Measurements from ENCODE around the gene DCAF12L2.
A peak's percentile ranks its signal among the peaks of the same experiment; 100 is the strongest.
"Not testable (repeated sequence)": the region's sequence is repeated elsewhere in the genome, so short reads cannot be mapped to it uniquely, and the experiment has no call there.

The DCAF12L2 gene

GRCh38 chrX:126165721-126166461 lies at the start of gene DCAF12L2:
Gene DCAF12L2 (minus strand): TSS chrX:126166289. CDS start chrX:126165924, 365 bp downstream.
- peak within 1 kb of the TSS; percentile 30 for H3K4me3 ChIP-seq (ENCODE audit: low read length)
- H3K4me1 ChIP-seq (ENCODE audit: control insufficient read depth, low read depth, low read length) = no peaks in the 10 kb centered on the region
- peaks cover 20% of the 10 kb centered on the region for H3K27me3 ChIP-seq (ENCODE audit: control insufficient read depth, insufficient read depth, low read length)
- no peak within 1 kb of the TSS for H3K9ac ChIP-seq (ENCODE audit: low read length)
- no peak within 1 kb of the TSS for H3K27ac ChIP-seq (ENCODE audit: low read length)
- no peaks in the 10 kb centered on the region for H3K36me3 ChIP-seq (ENCODE audit: control insufficient read depth, low read depth, low read length)
- H3K9me3 ChIP-seq (ENCODE audit: control insufficient read depth, low read depth, low read length) = peaks cover 20% of the 10 kb centered on the region

DNA sequence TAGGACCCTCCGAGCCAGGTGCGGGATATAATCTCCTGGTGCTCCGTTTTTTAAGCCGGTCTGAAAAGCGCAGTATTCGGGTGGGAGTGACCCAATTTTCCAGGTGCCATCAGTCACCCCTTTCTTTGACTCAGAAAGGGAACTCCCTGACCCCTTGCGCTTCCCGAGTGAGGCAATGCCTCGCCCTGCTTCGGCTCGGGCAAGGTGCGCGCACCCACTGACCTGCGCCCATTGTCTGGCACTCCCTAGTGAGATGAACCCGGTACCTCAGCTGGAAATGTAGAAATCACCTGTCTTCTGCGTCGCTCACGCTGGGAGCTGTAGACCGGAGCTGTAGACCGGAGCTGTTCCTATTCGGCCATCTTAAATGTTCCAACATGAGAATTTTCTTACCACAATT lies 24.8 kb upstream of the DCAF12L2 start:
- H3K27ac ChIP-seq (ENCODE audit: low read length); H3K9ac ChIP-seq (ENCODE audit: low read length); H3K36me3 ChIP-seq (ENCODE audit: control insufficient read depth, low read depth, low read length); H3K27me3 ChIP-seq (ENCODE audit: control insufficient read depth, insufficient read depth, low read length); H3K4me1 ChIP-seq (ENCODE audit: control insufficient read depth, low read depth, low read length); H3K4me3 ChIP-seq (ENCODE audit: low read length): not testable (repeated sequence)
- peaks cover 14% of the 10 kb centered on the region for H3K9me3 ChIP-seq (ENCODE audit: control insufficient read depth, low read depth, low read length)

DNA sequence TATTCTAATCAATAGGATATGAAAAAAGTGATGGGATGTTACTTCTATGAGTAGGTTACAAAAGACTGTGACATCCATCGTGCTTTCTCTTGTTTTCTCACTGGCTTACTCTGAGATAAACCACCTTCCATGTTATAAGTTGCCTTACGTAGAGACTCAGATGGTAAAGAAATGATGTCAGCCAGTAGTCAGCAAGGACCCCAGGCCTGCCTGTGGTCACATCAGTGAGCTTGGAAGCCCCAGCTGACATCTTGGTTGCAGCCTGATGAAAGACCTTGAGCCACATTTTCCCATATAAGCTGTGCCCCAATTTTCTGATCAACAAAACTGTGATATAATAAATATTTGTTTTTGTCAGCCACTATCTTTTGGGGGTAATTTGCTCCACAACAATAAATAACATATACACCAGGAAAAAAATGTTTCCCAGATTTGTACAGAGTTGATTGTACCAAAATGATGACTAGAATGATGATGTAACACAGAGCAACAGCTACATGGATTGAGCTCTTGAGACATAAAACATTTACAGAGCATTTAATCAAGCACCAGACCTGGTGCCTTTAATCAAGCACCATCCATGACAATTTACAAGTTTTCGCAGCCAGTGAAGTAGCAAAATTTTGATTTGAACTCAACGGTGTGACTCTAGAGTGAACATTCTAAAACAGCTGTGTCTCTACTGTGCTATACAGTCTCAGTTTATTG lies 11.2 kb upstream of the DCAF12L2 start:
- Histone ChIP-seq H3K27ac (ENCODE audit: low read length) (no peak overlapping the region), H3K9me3 (ENCODE audit: control insufficient read depth, low read depth, low read length) (peaks cover 17% of the 10 kb centered on the region), H3K9ac (ENCODE audit: low read length) (no peak overlapping the region), H3K36me3 (ENCODE audit: control insufficient read depth, low read depth, low read length) (no peaks in the 10 kb centered on the region), H3K4me1 (ENCODE audit: control insufficient read depth, low read depth, low read length) (no peaks in the 10 kb centered on the region), H3K27me3 (ENCODE audit: control insufficient read depth, insufficient read depth, low read length) (no peaks in the 10 kb centered on the region), H3K4me3 (ENCODE audit: low read length) (no peak overlapping the region)

- Histone ChIP-seq H3K4me1 (ENCODE audit: control insufficient read depth, low read depth, low read length) (no peaks in the 10 kb centered on the region), H3K27ac (ENCODE audit: low read length) (no peak overlapping the region), H3K4me3 (ENCODE audit: low read length) (no peak overlapping the region), H3K9ac (ENCODE audit: low read length) (no peak overlapping the region), H3K9me3 (ENCODE audit: control insufficient read depth, low read depth, low read length) (peaks cover 12% of the 10 kb centered on the region), H3K36me3 (ENCODE audit: control insufficient read depth, low read depth, low read length) (no peaks in the 10 kb centered on the region), H3K27me3 (ENCODE audit: control insufficient read depth, insufficient read depth, low read length) (peaks cover 9% of the 10 kb centered on the region)
These were observed 4.6 kb upstream of the DCAF12L2 start for GRCh38 chrX:126170720-126171119.

DNA sequence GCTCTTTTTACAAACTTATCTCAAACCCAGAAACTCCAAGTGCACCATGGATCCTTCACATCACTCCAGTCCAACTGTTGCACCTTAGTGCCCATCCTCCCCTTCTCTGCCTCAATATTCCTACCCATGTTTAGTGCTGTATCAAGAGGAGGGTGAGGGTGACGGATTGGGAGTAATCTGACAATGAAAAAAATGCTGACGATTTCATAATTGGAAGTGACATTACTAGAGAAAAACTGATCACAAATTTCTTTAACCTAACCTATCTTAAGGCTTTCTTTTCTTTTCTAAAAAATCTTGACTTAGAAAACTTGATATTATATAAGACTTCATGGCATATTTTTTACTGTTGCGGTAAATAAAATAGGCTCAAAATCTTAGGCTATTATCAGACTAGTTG lies 1.5 kb upstream of the DCAF12L2 start:
- H3K4me1 ChIP-seq (ENCODE audit: control insufficient read depth, low read depth, low read length) = no peaks in the 10 kb centered on the region
- no peak overlapping the region for H3K4me3 ChIP-seq (ENCODE audit: low read length)
- H3K27ac ChIP-seq (ENCODE audit: low read length) = no peak overlapping the region
- peaks cover 9% of the 10 kb centered on the region for H3K9me3 ChIP-seq (ENCODE audit: control insufficient read depth, low read depth, low read length)
- H3K36me3 ChIP-seq (ENCODE audit: control insufficient read depth, low read depth, low read length) = no peaks in the 10 kb centered on the region
- H3K9ac ChIP-seq (ENCODE audit: low read length) = no peak overlapping the region
- H3K27me3 ChIP-seq (ENCODE audit: control insufficient read depth, insufficient read depth, low read length) = peaks cover 20% of the 10 kb centered on the region

DNA sequence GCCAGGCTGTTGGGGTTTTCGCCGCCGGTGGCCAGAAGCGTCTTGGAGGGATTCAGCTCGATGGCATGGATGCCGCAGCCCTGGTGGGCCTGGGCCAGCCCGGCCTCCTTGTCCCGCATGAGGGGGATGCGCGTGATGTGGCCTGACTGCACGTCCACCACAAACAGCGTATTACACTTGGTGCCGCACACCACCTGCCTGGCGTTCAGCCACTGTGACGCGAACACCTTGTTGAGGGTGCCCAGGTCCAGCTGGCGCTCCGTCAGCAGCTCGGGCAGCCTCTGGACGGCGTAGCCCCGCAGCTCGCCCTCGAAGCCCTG lies 728 bp downstream of the DCAF12L2 start:
- Histone ChIP-seq H3K9me3 (ENCODE audit: control insufficient read depth, low read depth, low read length) (peaks cover 20% of the 10 kb centered on the region), H3K4me3 (ENCODE audit: low read length) (no peak overlapping the region), H3K36me3 (ENCODE audit: control insufficient read depth, low read depth, low read length) (no peaks in the 10 kb centered on the region), H3K9ac (ENCODE audit: low read length) (no peak overlapping the region), H3K27ac (ENCODE audit: low read length) (no peak overlapping the region), H3K4me1 (ENCODE audit: control insufficient read depth, low read depth, low read length) (no peaks in the 10 kb centered on the region), H3K27me3 (ENCODE audit: control insufficient read depth, insufficient read depth, low read length) (peaks cover 20% of the 10 kb centered on the region)

GRCh38 chrX:126164689-126165400 lies 1.2 kb downstream of the DCAF12L2 start:
- Histone ChIP-seq H3K36me3 (ENCODE audit: control insufficient read depth, low read depth, low read length) (no peaks in the 10 kb centered on the region), H3K27ac (ENCODE audit: low read length) (no peak overlapping the region), H3K9me3 (ENCODE audit: control insufficient read depth, low read depth, low read length) (peaks cover 23% of the 10 kb centered on the region), H3K4me3 (ENCODE audit: low read length) (no peak overlapping the region), H3K4me1 (ENCODE audit: control insufficient read depth, low read depth, low read length) (no peaks in the 10 kb centered on the region), H3K9ac (ENCODE audit: low read length) (no peak overlapping the region), H3K27me3 (ENCODE audit: control insufficient read depth, insufficient read depth, low read length) (peaks cover 20% of the 10 kb centered on the region)

DNA sequence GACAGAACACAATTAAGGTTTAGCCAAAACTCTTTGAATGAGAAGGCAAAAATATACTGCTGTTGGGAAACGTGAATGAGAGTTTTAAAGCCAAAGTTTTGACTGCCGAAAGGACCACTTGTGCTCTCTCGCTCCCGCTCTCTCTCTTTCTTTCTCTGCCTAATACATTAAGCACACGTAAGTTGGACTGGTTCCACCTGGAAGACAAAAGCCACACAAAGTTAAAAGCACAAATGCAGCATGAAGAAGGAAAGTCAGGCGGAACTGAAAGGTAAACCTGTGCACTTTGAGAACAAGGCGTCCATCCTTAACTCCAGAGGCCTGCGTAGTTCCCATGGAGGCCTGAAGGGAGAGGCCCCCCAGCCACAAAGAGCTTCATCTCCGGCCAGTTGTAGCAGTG lies 1.9 kb downstream of the DCAF12L2 start:
- no peak overlapping the region for H3K27ac ChIP-seq (ENCODE audit: low read length)
- no peaks in the 10 kb centered on the region for H3K4me1 ChIP-seq (ENCODE audit: control insufficient read depth, low read depth, low read length)
- H3K9ac ChIP-seq (ENCODE audit: low read length) = no peak overlapping the region
- H3K9me3 ChIP-seq (ENCODE audit: control insufficient read depth, low read depth, low read length) = peaks cover 19% of the 10 kb centered on the region
- H3K4me3 ChIP-seq (ENCODE audit: low read length) = no peak overlapping the region
- H3K27me3 ChIP-seq (ENCODE audit: control insufficient read depth, insufficient read depth, low read length) = peaks cover 20% of the 10 kb centered on the region
- H3K36me3 ChIP-seq (ENCODE audit: control insufficient read depth, low read depth, low read length) = no peaks in the 10 kb centered on the region

DNA sequence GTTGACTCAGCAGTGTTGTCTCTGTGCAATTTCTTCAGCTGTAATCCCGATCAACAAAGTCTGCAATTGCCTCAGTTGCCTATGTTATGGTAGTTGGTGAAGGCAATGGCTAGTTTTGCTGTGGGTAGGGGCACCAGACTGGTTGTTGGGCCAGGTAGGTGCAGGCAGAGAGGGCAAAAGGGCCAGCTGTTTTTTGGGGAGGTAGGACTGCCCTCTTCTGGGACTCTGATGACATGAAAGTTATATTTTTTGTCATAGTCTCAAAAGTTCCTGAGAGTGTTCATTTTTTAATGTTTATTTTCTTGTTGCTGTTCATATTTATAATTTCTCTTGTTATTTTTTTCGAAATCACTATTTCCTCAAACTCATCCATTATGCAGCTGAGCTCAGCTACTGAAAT lies 25.1 kb downstream of the DCAF12L2 start:
- no peaks in the 10 kb centered on the region for H3K27me3 ChIP-seq (ENCODE audit: control insufficient read depth, insufficient read depth, low read length)
- H3K9me3 ChIP-seq (ENCODE audit: control insufficient read depth, low read depth, low read length) = peaks cover 24% of the 10 kb centered on the region
- H3K4me1 ChIP-seq (ENCODE audit: control insufficient read depth, low read depth, low read length) = no peaks in the 10 kb centered on the region
- H3K27ac ChIP-seq (ENCODE audit: low read length) = no peak overlapping the region
- no peaks in the 10 kb centered on the region for H3K36me3 ChIP-seq (ENCODE audit: control insufficient read depth, low read depth, low read length)
- no peak overlapping the region for H3K9ac ChIP-seq (ENCODE audit: low read length)
- H3K4me3 ChIP-seq (ENCODE audit: low read length) = no peak overlapping the region

DNA sequence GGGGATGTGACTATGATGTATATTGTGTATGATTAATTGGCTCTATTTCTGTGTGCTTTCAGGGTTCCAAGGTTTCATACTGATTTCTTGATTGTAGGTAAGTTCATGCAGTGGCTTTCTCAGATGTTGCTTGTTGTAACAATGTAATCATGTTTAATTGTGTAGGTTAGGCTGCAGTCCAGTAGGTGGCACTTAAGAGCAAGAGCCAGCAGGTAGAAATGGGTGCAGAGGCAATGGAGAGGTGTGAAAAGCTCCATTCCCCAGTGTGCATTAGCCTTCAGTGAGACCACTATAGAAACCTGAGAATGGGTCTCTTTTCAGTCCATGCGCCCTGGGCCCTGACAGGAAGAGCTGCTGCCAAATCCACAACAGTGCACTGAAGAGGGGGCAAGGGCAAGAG lies 28.2 kb downstream of the DCAF12L2 start:
- Histone ChIP-seq H3K4me3 (ENCODE audit: low read length) (no peak overlapping the region), H3K4me1 (ENCODE audit: control insufficient read depth, low read depth, low read length) (no peaks in the 10 kb centered on the region), H3K9me3 (ENCODE audit: control insufficient read depth, low read depth, low read length) (peaks cover 17% of the 10 kb centered on the region), H3K27me3 (ENCODE audit: control insufficient read depth, insufficient read depth, low read length) (no peaks in the 10 kb centered on the region), H3K27ac (ENCODE audit: low read length) (no peak overlapping the region), H3K9ac (ENCODE audit: low read length) (no peak overlapping the region), H3K36me3 (ENCODE audit: control insufficient read depth, low read depth, low read length) (no peaks in the 10 kb centered on the region)

DNA sequence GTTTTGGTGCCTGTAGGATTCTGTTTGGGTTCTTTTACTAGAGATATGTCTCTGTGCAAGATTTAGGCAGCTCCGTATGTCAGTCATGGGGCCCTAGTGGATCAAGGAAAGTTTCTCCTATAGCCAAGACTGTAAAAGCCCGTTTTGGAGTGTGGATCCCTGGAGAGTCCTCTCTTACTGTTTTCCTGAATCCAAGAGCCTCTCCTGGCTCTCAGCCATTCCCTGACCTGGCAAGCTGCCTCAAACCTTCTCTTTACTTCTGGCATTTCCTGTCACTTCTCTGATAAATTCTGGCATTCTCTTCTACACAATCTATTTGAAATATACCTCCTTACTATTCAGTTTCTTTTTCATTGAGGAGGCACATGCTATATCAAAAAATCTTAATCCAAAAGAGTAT lies 41.4 kb downstream of the DCAF12L2 start:
- Histone ChIP-seq H3K27me3 (ENCODE audit: control insufficient read depth, insufficient read depth, low read length) (no peaks in the 10 kb centered on the region), H3K9ac (ENCODE audit: low read length) (no peak overlapping the region)

More for the DNA sequence above, 41.4 kb downstream of the DCAF12L2 start:
- no peak overlapping the region for H3K4me3 ChIP-seq (ENCODE audit: low read length)
- no peaks in the 10 kb centered on the region for H3K4me1 ChIP-seq (ENCODE audit: control insufficient read depth, low read depth, low read length)
- no peak overlapping the region for H3K27ac ChIP-seq (ENCODE audit: low read length)
- H3K9me3 ChIP-seq (ENCODE audit: control insufficient read depth, low read depth, low read length) = peaks cover 14% of the 10 kb centered on the region
- H3K36me3 ChIP-seq (ENCODE audit: control insufficient read depth, low read depth, low read length) = no peaks in the 10 kb centered on the region

Data from iPS-18a (cell line).